Measurements from ENCODE around the gene NFE2L2.

GRCh38 chr2:177207101-177207500 lies 57.4 kb downstream of the NFE2L2 start:
- TF ChIP-seq, protein P1, sequence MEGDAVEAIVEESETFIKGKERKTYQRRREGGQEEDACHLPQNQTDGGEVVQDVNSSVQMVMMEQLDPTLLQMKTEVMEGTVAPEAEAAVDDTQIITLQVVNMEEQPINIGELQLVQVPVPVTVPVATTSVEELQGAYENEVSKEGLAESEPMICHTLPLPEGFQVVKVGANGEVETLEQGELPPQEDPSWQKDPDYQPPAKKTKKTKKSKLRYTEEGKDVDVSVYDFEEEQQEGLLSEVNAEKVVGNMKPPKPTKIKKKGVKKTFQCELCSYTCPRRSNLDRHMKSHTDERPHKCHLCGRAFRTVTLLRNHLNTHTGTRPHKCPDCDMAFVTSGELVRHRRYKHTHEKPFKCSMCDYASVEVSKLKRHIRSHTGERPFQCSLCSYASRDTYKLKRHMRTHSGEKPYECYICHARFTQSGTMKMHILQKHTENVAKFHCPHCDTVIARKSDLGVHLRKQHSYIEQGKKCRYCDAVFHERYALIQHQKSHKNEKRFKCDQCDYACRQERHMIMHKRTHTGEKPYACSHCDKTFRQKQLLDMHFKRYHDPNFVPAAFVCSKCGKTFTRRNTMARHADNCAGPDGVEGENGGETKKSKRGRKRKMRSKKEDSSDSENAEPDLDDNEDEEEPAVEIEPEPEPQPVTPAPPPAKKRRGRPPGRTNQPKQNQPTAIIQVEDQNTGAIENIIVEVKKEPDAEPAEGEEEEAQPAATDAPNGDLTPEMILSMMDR (IDR thresholded peaks at IDR 0.05; ENCODE audit: insufficient read depth, low read length, poor library complexity, severe bottlenecking) = no peak
- no peak for TF ChIP-seq EZH2phosphoT487 (conservative IDR thresholded peaks at IDR 0.05; ENCODE audit: low read length)

All from SU-DHL-6 (cell line).